K562 (cell line): ENCODE results near the gene ECHDC3. TPM values are rescaled to one million over a fixed set of nuclear protein-coding genes. Genes with fewer than 3 reads are reported as not detected.

Experiments used
- ATAC-seq: fragments of 200-7000 bp; cut with Tn5 transposase; 3 replicates; pipeline ENCODE4 v1.9.1; 2020; ENCODE audit warnings: moderate library complexity
- BruUV-seq: library from RNA; stranded (reverse); fragments of 400-500 nt; replicated peaks from 2 replicates; lab custom pipeline; 2021; lab: Mats Ljungman, UMichigan
- CTCF ChIA-PET: fragments of 300-600 bp; formaldehyde crosslinking; extraction: SDS; loops from one replicate; lab custom pipeline; 2021; ENCODE audit warnings: low intra/inter-chr PET ratio; lab: Yijun Ruan, JAX
- POLR2A ChIA-PET: fragments of 300-600, 350-650 bp; sonication (Branson Sonifier 250); formaldehyde crosslinking; extraction: SDS; loops from one replicate; lab custom pipeline; 2021; ENCODE audit warnings: antibody characterized with exemption, inconsistent platforms; lab: Yijun Ruan, JAX
- DNase-seq, 4 experiments: peaks; one replicate each; pipeline versions ENCODE4 v3.0.0 to v3.0.0-alpha.2; 2011 to 2018; ENCODE audit warnings: low spot score in 3 of 4, mixed read lengths in 3 of 4; ENCODE audit errors: extremely low read depth in 1 of 4
- FAIRE-seq: peaks from 2 replicates; lab custom pipeline; 2011; peaks lifted over from hg19 to GRCh38; lab: Jason Lieb, UNC
- H2AFZ ChIP-seq: 2 replicates; pipeline ENCODE4 v1.6.0; 2011; ENCODE audit warnings: low read depth, low read length, control low read depth, inconsistent platforms
- H3K27ac ChIP-seq: fragments of 200-600 bp; 3 replicates; pipeline ENCODE4 v1.8.0; 2011; ENCODE audit warnings: low read depth, mild to moderate bottlenecking, control low read depth, inconsistent platforms, low read length, moderate library complexity, mixed read lengths; ENCODE audit errors: extremely low read depth
- H3K27me3 ChIP-seq, 2 experiments: fragments of 300-600 bp in 1 of 2; 2 replicates in 1 of 2; 3 replicates in 1 of 2; pipeline versions ENCODE4 v1.6.0 to v1.8.0; 2011; ENCODE audit warnings: inconsistent platforms in 2 of 2, low read length in 2 of 2, mild to moderate bottlenecking in 1 of 2, mixed read lengths in 1 of 2, moderate library complexity in 1 of 2; ENCODE audit not compliant: control insufficient read depth in 2 of 2, insufficient read depth in 2 of 2
- H3K36me3 ChIP-seq: fragments of 300-600 bp; 3 replicates; pipeline ENCODE4 v1.8.0; 2011; ENCODE audit warnings: mild to moderate bottlenecking, low read length, inconsistent platforms; ENCODE audit not compliant: control insufficient read depth, insufficient read depth
- H3K4me1 ChIP-seq, 2 experiments: fragments of 200-600 bp in 1 of 2; replicated peaks in 1 of 2; 2 replicates in 1 of 2; 3 replicates in 1 of 2; pipeline versions ENCODE4 v1.5.1 to v1.8.0; 2011; ENCODE audit warnings: inconsistent platforms in 2 of 2, low read length in 2 of 2, mild to moderate bottlenecking in 1 of 2, mixed read lengths in 1 of 2, moderate library complexity in 1 of 2; ENCODE audit not compliant: control insufficient read depth in 2 of 2, insufficient read depth in 2 of 2
- H3K4me2 ChIP-seq: 2 replicates; pipeline ENCODE4 v1.6.1; 2011; ENCODE audit warnings: low read length, control low read depth, inconsistent platforms, mixed read lengths; ENCODE audit not compliant: insufficient read depth
- H3K4me3 ChIP-seq: fragments of 200-600 bp; sonication (generic), shearing (Covaris generic); 2 replicates; pipeline ENCODE4 v1.5.1; 2016; ENCODE audit warnings: control low read depth, inconsistent platforms
- H3K79me2 ChIP-seq: fragments of 200-600 bp; 3 replicates; pipeline ENCODE4 v1.8.0; 2011; ENCODE audit warnings: low read length, inconsistent platforms; ENCODE audit not compliant: control insufficient read depth, insufficient read depth
- H3K9ac ChIP-seq, 2 experiments: 2 replicates each; pipeline versions ENCODE4 v1.6.0 to v1.6.1; 2011; ENCODE audit warnings: low read depth in 2 of 2, low read length in 2 of 2, control low read depth in 1 of 2, inconsistent platforms in 1 of 2, mild to moderate bottlenecking in 1 of 2, mixed read lengths in 1 of 2; ENCODE audit not compliant: insufficient read depth in 1 of 2
- H3K9me1 ChIP-seq: one replicate; pipeline ENCODE4 v1.6.0; 2011; ENCODE audit warnings: inconsistent platforms, mild to moderate bottlenecking, low read length, moderate library complexity; ENCODE audit not compliant: control insufficient read depth, insufficient read depth
- H3K9me3 ChIP-seq: replicated peaks from 2 replicates; pipeline ENCODE4 v1.5.1; 2011; ENCODE audit warnings: low read depth, low read length, inconsistent platforms; ENCODE audit not compliant: control insufficient read depth, insufficient read depth
- H4K20me1 ChIP-seq: replicated peaks from 2 replicates; pipeline ENCODE4 v1.6.1; 2011; ENCODE audit warnings: low read length, inconsistent platforms, mixed read lengths; ENCODE audit not compliant: control insufficient read depth, insufficient read depth
- ATF3 ChIP-seq, 2 experiments: fragments of 450-650 bp in 1 of 2; sonication (generic) in 1 of 2; formaldehyde crosslinking in 1 of 2; IDR thresholded peaks in 1 of 2; conservative IDR thresholded peaks in 1 of 2; 2 replicates each; pipeline versions ENCODE4 v1.6.1 to v1.8.1; 2016 to 2023; ENCODE audit warnings: mild to moderate bottlenecking in 2 of 2, moderate library complexity in 2 of 2, inconsistent platforms in 1 of 2, missing genetic modification reagents in 1 of 2
- FOXK1 ChIP-seq: sonication (generic); formaldehyde crosslinking; IDR thresholded peaks from 2 replicates; pipeline ENCODE4 v1.8.0; 2022; ENCODE audit warnings: missing genetic modification reagents, mild to moderate bottlenecking, borderline replicate concordance
- GABPB2 ChIP-seq: fragments of 250-450 bp; sonication (Bioruptor Pico); conservative IDR thresholded peaks from 2 replicates; pipeline ENCODE4 v1.5.1; 2021; ENCODE audit warnings: mild to moderate bottlenecking
- TEAD1 ChIP-seq, 2 experiments: fragments of 450-650 bp in 1 of 2; sonication (generic) in 1 of 2; formaldehyde crosslinking; IDR thresholded peaks; 2 replicates each; pipeline versions ENCODE4 v1.4.0 to v1.8.0; 2020 to 2022; ENCODE audit warnings: mild to moderate bottlenecking in 2 of 2, missing genetic modification reagents in 1 of 2
- ZBTB34 ChIP-seq: fragments of 250-450 bp; sonication (Bioruptor Pico); IDR thresholded peaks from 2 replicates; pipeline ENCODE4 v1.8.0; 2021; ENCODE audit warnings: mild to moderate bottlenecking, moderate library complexity
- ZNF212 ChIP-seq: fragments of 450-650 bp; formaldehyde crosslinking; IDR thresholded peaks from 2 replicates; pipeline ENCODE4 v1.4.0; 2020; ENCODE audit warnings: mild to moderate bottlenecking
- ZNF589 ChIP-seq: fragments of 200-800 bp; sonication (Bioruptor generic); IDR thresholded peaks from 2 replicates; pipeline ENCODE4 v1.6.1; 2016; ENCODE audit warnings: low read depth, missing genetic modification characterization, missing compliant biosample characterization
- WGBS: fragments of 100-300 bp; shearing (Covaris generic); methylation state at CpG from one replicate; pipeline ENCODE4 v1.1.6; 2016; ENCODE audit warnings: low coverage, mixed read lengths; ENCODE audit not compliant: insufficient coverage; ENCODE audit errors: missing lambda C conversion rate; 5-methylcytosine and 5-hydroxymethylcytosine counted together
- in situ Hi-C: fragments of 300-500 bp; cut with MboI; formaldehyde crosslinking; loops from 4 replicates; pipeline ENCODE4 v1.15.0; 2018; ENCODE audit warnings: inconsistent platforms, mixed read lengths
- intact Hi-C: fragments of 100-400 bp; cut with micrococcal nuclease; formaldehyde crosslinking; loops from 2 replicates; pipeline ENCODE4 v1.14.2; 2022
- polyA plus RNA-seq, 8 experiments: library from polyadenylated mRNA; depleted of rRNA in 4 of 8; stranded (reverse) in 5 of 8; unstranded in 3 of 8; fragments of >200 nt; fragmentation: Nextera tagmentation in 2 of 8; fragmentation: Illumina TruSeq in 1 of 8; extraction: Ambion mirVana in 2 of 8; extraction: Trizol in 1 of 8; gene quantifications; 2 replicates each; pipeline versions ENCODE4 v1.2.1 to v1.2.3, GENCODE V29; 2011 to 2014; ENCODE audit warnings: inconsistent platforms in 1 of 8, missing spikeins in 1 of 8
- total RNA-seq, 7 experiments: library from RNA; depleted of rRNA in 6 of 7; stranded (reverse); fragments of >200 nt in 6 of 7; fragmentation: Illumina TruSeq in 2 of 7; extraction: Trizol in 2 of 7; gene quantifications; 2 replicates each; pipeline versions ENCODE4 v1.2.1 to v1.2.3, GENCODE V29; 2011 to 2021; ENCODE audit warnings: low replicate concordance in 1 of 7

Gene ECHDC3
- total and polyA plus RNA-seq, 9 of the 15 experiments (the other 6 are each of a cell fraction or from before 2014, with no cell fraction given): 0.53 to 21.9 (median 15.7) TPM

GRCh38 chr10:11760861-11761260, 18.7 kb downstream of the ECHDC3 start:
- no peaks in the 10 kb centered on the region for H3K79me2 ChIP-seq
- no peak overlapping the region for H2AFZ ChIP-seq
- BruUV-seq: no TSS peak
- ChIA-PET POLR2A (interaction anchor here (1.1 kb wide), 1 partner anchor 11 kb away, joined by 4 read pairs; no protein-coding TSS in a partner anchor), CTCF (no interaction called here)
- H3K9me1 ChIP-seq: no peaks in the 10 kb centered on the region
- ATAC-seq: no peak
- in situ Hi-C loops (loop anchor here (25.0 kb wide), 1 partner anchor 849 kb away; no protein-coding TSS in a partner anchor), intact Hi-C loops (no loop called here)
- no peak for DNase-seq
- H3K9ac ChIP-seq: no peak overlapping the region
- peaks cover 7 to 8% of the 10 kb centered on the region in 2 experiments; a peak in 4 of 5 replicates for H3K4me1 ChIP-seq
- H3K27ac ChIP-seq: no peak overlapping the region
- peaks cover 12% of the 10 kb centered on the region for H4K20me1 ChIP-seq
- H3K27me3 ChIP-seq: no peaks in the 10 kb centered on the region
- H3K4me2 ChIP-seq: no peak overlapping the region
- H3K4me3 ChIP-seq: no peak overlapping the region
- FAIRE-seq: no peak
- no peaks in the 10 kb centered on the region for H3K9me3 ChIP-seq
- 51% methylated on average over 7 of the region's 7 CpGs for WGBS
- H3K36me3 ChIP-seq: 0 out of 3 replicates have a peak, but pooled peaks cover 1% of the 10 kb centered on the region
- TF ChIP-seq ZNF589 (CRISPR knock-in tag) (no peak), ATF3 (IDR thresholded peaks at IDR 0.05) (no peak), ATF3 (CRISPR knock-in tag; conservative IDR thresholded peaks at IDR 0.05) (no peak), GABPB2 (CRISPR knock-in tag) (no peak), ZBTB34 (CRISPR knock-in tag) (no peak), TEAD1 (CRISPR knock-in tag; IDR thresholded peaks at IDR 0.05) (no peak), FOXK1 (no peak), ZNF212 (CRISPR knock-in tag) (no peak)
